GM12892 (cell line): ENCODE results near the gene LMBRD2.
"Not testable (repeated sequence)": the region's sequence is repeated elsewhere in the genome, so short reads cannot be mapped to it uniquely, and the experiment has no call there.

ENCODE experiments used
- POLR2A ChIP-seq: IDR thresholded peaks from 2 replicates; pipeline ENCODE4 v1.6.1; 2011; ENCODE audit warnings: low read depth, low read length, control low read depth
- POLR2AphosphoS5 ChIP-seq: IDR thresholded peaks from 2 replicates; pipeline ENCODE4 v1.6.1; 2011; ENCODE audit warnings: low read depth, low read length, control low read depth
- TAF1 ChIP-seq: IDR thresholded peaks from 2 replicates; pipeline ENCODE4 v1.6.1; 2011; ENCODE audit warnings: low read depth, mild to moderate bottlenecking, control low read depth, low read length, borderline replicate concordance

DNA sequence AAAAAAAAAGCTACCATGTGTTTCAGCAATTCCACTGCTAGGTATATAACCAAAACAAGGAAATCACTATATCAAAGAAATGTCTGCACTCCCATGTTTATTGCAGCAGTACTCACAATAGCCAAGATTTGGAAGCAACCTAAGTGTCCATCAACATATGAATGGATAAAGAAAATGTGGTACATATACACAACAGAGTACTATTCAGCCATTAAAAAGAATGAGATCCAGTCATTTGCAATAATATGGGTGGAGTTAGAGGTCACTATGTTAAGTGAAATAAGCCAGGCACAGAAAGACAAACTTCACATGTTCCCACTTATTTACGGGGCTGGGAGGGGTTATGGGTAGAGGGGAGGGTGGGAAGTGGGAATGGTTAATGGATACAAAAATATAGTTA is 18.7 kb downstream of the LMBRD2 start:
- TF ChIP-seq POLR2A, POLR2AphosphoS5, TAF1: not testable (repeated sequence)
